NT2/D1 (cell line): Measurements from ENCODE around the gene ZBED3.

ENCODE experiments used
- YY1 ChIP-seq: IDR thresholded peaks from 2 replicates; pipeline ENCODE4 v1.6.1; 2011; ENCODE audit not compliant: insufficient read length, insufficient read depth
- ZNF274 ChIP-seq: IDR thresholded peaks from 2 replicates; pipeline ENCODE4 v1.6.1; 2011; ENCODE audit warnings: mild to moderate bottlenecking, low read depth, low read length

- no peak for TF ChIP-seq ZNF274
- no peak for TF ChIP-seq YY1
Measured at GRCh38 chr5:77117161-77117560, 30.1 kb upstream of the ZBED3 start.
